ENCODE measurements around the gene CREB5. TPM values are rescaled to one million over a fixed set of nuclear protein-coding genes. Genes with fewer than 3 reads are reported as not detected.

CREB5 gene
- total and polyA plus RNA-seq, 8 donors: 2.5 to 11.5 (median 3.6) TPM

DNA sequence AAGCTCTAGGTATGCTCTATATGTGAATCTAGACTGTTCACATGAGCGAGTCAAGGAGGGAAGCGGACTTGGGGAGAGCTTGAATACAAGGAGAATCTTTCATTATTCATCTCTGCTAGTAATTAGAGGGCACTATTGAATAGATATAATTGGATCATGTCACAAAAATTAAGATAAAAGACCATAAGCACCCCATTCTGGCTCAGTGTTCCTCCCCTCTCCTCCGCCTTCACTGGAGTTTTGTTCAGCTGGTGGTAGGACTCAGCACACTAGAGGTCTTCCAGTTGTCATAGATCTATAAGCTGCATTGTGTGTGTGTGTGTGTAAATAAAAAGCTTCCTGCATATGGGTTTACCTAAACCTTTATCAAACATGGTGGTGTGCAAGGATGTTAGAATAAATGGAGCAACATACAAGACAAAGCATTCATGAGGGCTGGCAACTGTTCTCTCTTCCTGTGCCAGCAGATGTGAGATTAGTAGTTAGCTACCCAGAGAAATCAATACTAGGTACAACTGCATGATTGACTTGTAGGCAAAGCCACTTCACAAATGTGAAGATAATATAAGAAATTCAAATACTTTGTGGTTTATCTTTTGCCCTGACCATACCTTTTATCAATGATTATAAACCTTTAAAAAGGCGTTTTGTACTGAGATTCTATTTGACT, 142.6 kb downstream of the CREB5 start:
- no peak for TF ChIP-seq CTCF (IDR thresholded peaks at IDR 0.05)
- Histone ChIP-seq H3K4me3 (no peak overlapping the region), H3K27me3 (no peaks in the 10 kb centered on the region), H3K36me3 (no peaks in the 10 kb centered on the region), H3K9me3 (no peaks in the 10 kb centered on the region), H3K27ac (no peak overlapping the region), H3K4me1 (no peaks in the 10 kb centered on the region)
- intact Hi-C loops (cut with DNase I): no loop called here
- DNase-seq (no peak), FAIRE-seq (no peak), ATAC-seq (no peak)
- 72 to 77% methylated on average over 4 of the region's 4 CpGs for WGBS, 2 donors

- WGBS, 2 donors: 65 to 79% methylated on average over 8 of the region's 8 CpGs
- Histone ChIP-seq H3K27ac (no peak overlapping the region), H3K4me3 (no peak overlapping the region), H3K36me3 (no peaks in the 10 kb centered on the region), H3K9me3 (no peaks in the 10 kb centered on the region), H3K4me1 (no peaks in the 10 kb centered on the region), H3K27me3 (no peaks in the 10 kb centered on the region)
- DNase-seq: no peak
- intact Hi-C loops (cut with DNase I): no loop called here
- no peak for ATAC-seq
- no peak for TF ChIP-seq CTCF (IDR thresholded peaks at IDR 0.05)
- FAIRE-seq: no peak
Measured at GRCh38 chr7:28556025-28556424, 143.7 kb downstream of the CREB5 start.

DNA sequence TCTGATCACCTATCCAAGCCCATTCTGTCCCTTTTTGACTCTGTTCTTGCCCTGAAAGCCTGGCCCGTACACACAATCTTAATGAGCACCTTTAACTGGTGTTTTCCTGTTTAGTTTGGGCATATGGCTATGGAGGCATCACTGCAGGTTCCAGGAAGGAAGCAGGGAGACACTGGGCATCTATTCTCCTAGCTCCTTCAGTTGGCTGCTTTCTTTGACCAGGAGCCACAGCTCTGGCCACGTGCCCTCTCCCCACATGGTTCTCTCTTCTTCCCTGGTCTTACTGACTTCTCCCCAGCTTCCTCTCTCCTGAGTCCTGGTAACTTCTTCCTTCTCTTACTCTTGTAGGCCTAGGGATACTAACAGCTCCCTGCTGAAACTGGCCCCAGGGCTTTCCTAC, 144.4 kb downstream of the CREB5 start:
- TF ChIP-seq CTCF (IDR thresholded peaks at IDR 0.05): no peak
- Histone ChIP-seq H3K9me3 (no peaks in the 10 kb centered on the region), H3K36me3 (no peaks in the 10 kb centered on the region), H3K27ac (no peak overlapping the region), H3K27me3 (no peaks in the 10 kb centered on the region), H3K4me3 (no peak overlapping the region), H3K4me1 (no peaks in the 10 kb centered on the region)
- FAIRE-seq: no peak
- ATAC-seq: no peak
- intact Hi-C loops (cut with DNase I): no loop called here
- no peak for DNase-seq
- WGBS, 2 donors: 61 to 64% methylated on average over 2 of the region's 2 CpGs

DNA sequence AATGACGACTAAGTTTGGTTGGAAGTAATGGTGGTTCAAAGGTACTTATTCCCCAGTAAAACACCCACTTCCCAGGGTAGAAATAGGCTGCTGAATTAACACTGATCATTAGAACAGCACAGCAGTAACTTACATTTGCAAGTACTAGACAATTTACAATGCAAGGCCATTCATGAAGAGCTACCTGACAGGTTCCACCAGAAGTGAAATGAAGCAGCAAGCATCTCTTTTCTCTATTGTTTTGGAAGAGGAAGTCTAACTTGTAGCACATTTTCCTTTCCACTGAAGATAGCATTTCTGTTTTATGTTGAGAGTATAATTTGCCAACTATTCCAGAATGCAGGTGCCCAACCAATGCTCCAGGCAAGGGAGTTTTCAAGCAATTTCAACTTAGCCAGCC, 145.9 kb downstream of the CREB5 start:
- WGBS, 2 donors: 25 to 39% methylated on average over 1 of the region's 1 CpG
- H3K36me3 ChIP-seq: no peaks in the 10 kb centered on the region
- no peak for FAIRE-seq
- no peaks in the 10 kb centered on the region for H3K9me3 ChIP-seq
- H3K4me3 ChIP-seq: no peak overlapping the region
- TF ChIP-seq CTCF (IDR thresholded peaks at IDR 0.05): no peak
- no peak for DNase-seq
- peaks cover 0 to 4% (median 0%) of the 10 kb centered on the region in 4 donors for H3K27me3 ChIP-seq
- no peaks in the 10 kb centered on the region for H3K4me1 ChIP-seq
- intact Hi-C loops (cut with DNase I): no loop called here
- no peak overlapping the region for H3K27ac ChIP-seq
- ATAC-seq: peak in 1 of 4 donors; percentile 46

GRCh38 chr7:28560767-28561166, 148.4 kb downstream of the CREB5 start:
- intact Hi-C loops (cut with DNase I): no loop called here
- WGBS, 2 donors: 34 to 56% methylated on average over 12 to 38 of the region's 38 CpGs
- Histone ChIP-seq H3K36me3 (no peaks in the 10 kb centered on the region), H3K9me3 (no peaks in the 10 kb centered on the region), H3K27me3 (peaks cover 0 to 10% (median 0%) of the 10 kb centered on the region in 4 donors), H3K4me1 (no peaks in the 10 kb centered on the region), H3K4me3 (no peak overlapping the region), H3K27ac (no peak overlapping the region)
- TF ChIP-seq CTCF (IDR thresholded peaks at IDR 0.05): no peak
- no peak for DNase-seq
- no peak for FAIRE-seq
- ATAC-seq: no peak

All from pancreas (tissue), 10 donors.